IPS-NIHi7 (cell line): Measurements from ENCODE around the gene SRSF7.
"Not testable (repeated sequence)": the region's sequence is repeated elsewhere in the genome, so short reads cannot be mapped to it uniquely, and the experiment has no call there.

Experiments used
- DNase-seq: peaks from one replicate; pipeline ENCODE4 v3.0.0; 2012; ENCODE audit warnings: mixed read lengths; ENCODE audit errors: extremely low spot score

The SRSF7 gene

DNA sequence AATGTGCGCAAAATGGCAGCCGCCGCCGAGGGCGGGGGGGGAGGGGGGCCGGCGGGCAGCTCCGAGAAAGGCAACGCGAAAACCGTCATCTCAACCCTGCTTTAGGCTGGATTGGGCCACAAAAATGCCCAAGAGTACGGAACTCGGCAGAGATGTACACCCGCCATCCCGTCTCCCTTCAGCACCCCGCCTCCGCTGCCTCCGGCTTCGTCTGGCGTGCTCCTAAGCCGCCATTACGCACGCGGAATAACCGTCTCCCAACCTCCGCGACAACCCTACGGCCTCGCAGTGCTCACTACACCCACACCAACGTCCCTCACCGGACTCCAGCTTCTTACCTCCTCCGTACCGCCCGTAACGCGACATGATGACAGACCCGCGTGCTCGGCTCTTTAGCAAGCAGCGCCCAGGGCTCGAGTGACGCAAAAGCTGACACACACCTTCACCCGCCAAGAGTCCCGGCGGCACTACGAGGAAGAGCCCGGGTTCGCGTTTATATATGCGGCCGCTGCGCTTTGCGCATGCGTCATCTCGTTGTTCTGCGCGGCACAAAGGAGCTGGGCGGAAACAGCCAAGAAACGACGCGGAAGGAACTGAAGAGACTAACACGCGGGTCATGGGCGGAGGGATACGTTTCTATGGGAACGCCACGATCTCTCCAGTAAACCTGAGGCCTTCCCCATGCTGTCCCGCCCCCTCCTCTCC, at the start of gene SRSF7:
Gene SRSF7 (minus strand): TSS at position 471 of the 705 bp plus-strand sequence. CDS start 105 bp downstream, at position 366.
- DNase-seq: peak; percentile 99

DNA sequence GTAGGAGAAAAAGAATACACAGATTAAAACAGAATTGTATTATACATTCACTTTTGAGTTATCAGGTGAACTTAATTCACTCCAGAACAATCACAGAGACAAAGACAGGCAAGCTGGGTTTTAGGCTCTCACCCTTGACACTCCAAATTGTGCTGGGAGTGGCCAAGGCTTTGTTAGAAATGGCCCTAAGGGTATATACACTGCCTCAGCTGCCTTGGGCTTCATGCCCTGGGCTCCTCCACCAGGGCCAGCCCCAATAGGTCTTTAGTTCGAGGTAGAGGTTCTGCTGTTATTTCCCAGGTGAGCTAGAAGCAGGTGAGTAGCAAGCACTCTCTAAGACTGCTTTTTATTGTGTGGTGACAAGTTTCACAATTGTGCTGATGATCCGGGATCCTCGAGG, 46.8 kb upstream of the SRSF7 start:
- DNase-seq: no peak

DNA sequence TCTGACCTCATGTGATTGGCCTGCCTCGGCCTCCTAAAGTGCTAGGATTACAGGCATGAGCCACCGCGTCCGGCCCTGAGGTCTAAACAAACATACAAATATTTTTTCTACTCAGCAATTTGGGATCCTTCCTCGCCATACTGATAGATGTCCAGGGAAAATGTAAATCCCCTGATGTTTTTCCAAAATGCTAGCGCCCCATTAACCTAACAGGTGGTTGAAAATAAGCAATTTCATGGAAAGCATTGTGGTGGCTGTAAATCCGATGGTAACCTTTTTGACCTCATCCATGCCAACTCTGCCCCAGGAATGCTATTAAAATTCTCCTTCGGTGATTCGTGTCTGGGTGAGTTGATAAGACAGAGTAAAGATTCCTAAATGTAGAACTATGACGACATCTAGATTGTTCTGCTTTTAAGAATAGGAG, 46.1 kb upstream of the SRSF7 start:
- no peak for DNase-seq

DNA sequence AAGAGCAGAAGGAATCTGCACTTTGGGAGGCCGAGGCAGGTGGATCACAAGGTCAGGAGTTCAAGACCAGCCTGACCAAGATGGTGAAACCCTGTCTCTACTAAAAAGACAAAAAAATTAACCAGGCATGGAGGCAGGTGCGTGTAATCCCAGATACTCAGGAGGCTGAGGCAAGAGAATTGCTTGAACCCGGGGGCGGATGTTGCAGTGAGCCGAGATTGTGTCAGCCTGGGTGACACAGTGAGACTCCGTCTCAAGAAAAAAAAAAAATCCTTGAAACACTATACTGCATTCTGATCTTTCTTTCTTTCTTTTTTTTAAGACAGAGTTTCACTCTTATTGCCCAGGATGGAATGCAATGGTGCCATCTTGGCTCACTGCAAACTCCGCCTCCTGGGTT, 43.9 kb upstream of the SRSF7 start:
- not testable (repeated sequence) for DNase-seq

DNA sequence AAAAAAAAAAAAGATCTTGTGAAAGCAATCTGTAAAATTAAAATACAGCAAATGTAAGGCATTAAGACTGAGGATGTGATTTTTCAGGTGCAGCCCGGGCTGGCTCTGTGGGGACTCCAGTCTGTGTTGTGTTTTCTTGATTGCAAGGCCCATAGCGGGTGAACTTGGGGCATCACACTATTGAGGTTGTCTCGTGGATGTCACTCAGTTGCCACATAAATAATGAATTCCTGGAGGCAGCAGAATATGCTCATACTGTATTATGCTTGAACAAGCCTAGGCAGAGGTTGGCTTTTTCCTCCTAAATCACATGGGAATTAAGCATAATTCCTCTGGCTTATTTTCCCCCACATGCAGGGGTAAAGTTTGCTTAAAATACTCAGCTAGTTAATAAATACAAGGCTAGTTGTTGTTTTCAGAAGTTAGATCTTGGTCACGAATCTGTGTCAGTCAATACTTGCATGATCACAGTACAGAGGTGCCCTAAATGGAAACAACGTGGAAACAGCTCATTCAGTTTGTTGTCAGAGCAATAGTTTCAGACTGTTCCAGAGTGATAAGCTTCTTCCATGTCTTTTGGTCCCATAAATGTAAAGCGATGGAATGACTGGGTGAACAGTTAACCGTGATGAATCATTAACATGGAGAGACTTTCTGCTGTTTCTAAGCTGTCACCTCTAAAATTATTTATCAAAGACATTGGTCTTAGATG, 43.2 kb upstream of the SRSF7 start:
- no peak for DNase-seq

DNA sequence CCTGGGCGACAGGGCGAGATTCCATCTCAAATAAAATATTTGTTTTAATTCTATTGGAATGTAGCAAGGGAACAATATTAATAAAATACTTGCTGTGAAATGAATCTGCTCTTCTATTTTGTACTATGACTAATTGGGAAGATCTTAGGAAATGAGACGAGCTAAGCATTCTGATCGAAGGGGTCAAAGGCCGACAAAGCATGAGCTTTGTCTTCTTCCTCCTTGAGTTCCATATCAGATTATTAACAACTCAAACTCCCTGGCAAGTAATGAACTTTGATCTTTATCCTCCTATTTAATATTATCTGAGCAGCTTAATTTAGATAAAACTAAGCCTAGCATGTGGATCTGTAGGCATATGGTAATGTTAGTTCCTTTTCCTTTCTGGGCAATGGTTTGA, 42.4 kb upstream of the SRSF7 start:
- no peak for DNase-seq

DNA sequence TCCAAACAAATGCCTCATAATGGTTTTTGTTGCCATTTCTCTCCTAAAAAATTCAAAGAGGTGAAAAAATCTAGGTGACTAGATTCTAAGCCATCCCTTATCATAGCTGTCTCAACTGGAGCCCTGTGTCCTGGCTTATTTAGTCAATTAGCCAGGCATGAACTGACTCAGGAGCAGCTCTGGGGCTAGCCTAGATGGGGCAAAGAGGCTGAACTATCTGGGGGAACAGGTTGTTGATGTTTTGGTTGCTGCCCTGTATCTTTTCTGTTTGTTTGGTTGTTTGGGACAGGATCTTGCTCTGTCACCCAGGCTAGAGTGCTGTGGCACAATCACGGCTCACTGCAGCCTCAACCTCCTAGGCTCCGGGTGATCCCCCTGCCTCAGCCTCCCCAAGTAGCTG, 41.6 kb upstream of the SRSF7 start:
- DNase-seq: no peak

DNA sequence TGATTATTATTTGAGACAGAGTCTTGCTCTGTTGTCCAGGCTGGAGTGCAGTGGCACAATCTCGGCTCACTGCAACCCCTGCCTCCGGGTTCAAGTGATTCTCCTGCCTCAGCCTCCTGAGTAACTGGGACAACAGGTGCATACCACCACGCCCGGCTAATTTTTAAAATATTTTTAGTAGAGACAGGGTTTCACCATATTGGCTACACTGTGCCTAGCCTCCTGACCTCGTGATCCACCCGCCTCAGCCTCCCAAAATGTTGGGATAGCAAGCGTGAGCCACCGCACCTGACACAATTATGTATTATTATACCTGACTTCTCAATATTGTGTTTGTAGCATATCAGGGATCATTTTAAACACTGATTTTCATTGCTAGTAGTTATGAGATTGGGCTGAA, 41.2 kb upstream of the SRSF7 start:
- not testable (repeated sequence) for DNase-seq

DNA sequence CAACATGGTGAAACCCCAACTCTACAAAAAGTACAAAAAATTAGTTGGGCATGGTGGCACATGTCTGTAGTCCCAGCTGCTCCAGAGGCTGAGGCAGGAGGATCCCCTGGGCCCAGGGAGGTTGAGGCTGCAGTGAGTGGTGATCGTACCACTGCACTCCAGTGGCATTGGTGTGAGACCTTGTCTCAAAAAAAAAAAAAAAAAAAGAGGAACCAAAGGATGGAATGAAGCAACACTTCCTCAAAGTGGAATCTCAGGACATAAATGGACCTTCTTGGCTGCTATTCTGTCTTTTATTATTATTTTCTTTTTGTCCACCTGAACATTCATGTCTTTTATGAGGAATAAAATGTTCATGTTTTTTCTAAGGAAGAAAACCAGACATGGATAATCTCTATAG, 40.6 kb upstream of the SRSF7 start:
- no peak for DNase-seq

DNA sequence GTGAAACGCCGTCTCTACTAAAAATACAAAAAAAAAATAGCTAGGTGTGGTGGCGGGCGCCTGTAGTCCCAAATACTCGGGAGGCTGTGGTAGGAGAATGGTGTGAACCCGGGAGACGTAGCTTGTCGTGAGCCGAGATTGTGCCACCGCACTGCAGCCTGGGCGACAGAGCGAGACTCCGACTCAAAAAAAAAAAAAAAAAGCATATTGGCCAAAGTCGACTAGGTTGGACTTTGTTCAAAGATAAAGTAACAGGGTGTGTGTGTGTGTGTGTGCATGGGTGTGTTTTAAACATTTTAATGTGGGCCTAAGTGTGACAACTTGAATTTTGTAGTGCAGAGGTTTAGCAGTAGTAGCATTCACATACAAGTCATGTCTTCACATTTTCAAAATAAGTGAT, 38.5 kb upstream of the SRSF7 start:
- no peak for DNase-seq

DNA sequence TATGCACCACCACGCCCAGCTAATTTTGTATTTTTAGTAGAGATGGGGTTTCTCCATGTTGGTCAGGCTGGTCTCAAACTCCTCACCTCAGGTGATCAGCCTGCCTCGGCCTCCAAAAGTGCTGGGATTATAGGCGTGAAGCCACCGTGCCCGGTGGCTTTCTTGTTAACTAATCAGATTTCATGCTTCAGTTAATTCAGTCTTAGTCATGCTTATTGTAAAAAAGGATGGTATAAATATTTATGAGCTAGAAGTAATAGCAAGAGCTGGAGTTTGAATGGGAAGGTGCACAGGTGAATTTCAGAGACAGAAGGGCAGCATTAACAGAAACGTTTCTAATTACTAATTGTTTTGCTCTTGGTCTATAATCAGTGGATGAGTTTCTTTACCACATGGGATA, 37.1 kb upstream of the SRSF7 start:
- DNase-seq: no peak

DNA sequence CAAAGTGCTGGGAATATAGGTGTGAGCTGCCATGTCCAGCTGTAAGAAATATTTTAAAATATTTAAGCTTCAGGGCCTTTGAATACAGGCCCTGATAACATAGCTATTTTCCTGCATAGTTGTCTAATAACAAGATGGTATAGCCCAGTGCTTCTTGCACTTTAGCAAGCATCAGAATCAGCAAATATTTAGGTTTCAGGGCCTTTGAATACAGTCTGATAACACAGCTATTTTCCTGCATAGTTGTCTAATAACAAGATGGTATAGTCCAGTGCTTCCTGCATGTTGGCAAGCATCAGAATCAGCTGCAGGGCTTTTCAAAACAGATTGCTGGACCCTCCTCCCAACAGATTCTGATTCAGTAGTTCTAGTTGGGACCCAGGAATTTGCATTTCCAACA, 32.4 kb upstream of the SRSF7 start:
- DNase-seq: no peak

DNA sequence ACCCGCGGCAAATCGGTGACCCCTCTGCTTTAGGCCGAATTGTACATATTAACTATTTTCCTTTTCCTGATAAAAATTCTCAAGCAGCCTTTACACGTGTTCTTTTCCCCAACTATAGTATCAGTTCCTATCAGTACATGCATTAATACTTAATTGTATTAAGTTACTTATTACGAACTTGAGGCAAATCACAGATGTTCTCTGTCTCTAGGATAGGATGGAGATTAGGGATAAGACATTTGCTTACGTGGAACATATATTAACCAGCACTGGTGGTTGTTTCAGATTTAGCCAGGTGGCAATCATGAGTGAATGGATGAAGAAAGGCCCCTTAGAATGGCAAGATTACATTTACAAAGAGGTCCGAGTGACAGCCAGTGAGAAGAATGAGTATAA, 27.5 kb upstream of the SRSF7 start:
- DNase-seq: no peak

DNA sequence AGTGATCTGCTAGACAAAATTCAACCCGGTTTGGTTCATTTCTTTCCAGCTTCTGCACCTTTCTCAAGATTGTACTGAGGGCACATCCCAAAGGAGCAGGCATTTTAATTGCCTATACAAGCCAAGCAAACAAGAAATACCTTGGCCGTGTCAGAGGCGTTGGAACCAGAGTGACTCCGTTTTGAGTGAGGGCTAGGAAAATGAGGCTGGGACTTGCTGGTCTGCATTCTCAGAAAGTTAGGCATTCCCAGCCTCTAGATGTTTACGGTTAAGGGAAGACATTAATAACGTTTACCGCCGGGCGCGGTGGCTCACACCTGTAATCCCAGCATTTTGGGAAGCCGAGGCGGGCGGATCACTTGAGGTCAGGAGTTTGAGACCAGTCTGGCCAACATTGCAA, 25.4 kb upstream of the SRSF7 start:
- DNase-seq: no peak

DNA sequence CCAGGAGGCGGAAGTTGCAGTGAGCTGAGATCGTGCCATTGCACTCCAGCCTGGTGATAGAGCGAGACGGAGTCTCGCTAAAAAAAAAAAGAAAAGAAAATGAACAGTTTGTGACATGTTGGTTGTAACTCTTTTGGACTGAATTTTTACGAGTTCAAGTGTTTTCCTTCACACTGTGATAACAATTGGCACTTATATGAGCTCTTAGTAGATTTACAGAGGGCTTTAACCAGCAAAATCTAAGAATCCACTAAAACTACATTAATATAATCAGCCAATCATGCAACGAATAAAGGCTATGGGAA, 24.7 kb upstream of the SRSF7 start:
- DNase-seq: no peak

DNA sequence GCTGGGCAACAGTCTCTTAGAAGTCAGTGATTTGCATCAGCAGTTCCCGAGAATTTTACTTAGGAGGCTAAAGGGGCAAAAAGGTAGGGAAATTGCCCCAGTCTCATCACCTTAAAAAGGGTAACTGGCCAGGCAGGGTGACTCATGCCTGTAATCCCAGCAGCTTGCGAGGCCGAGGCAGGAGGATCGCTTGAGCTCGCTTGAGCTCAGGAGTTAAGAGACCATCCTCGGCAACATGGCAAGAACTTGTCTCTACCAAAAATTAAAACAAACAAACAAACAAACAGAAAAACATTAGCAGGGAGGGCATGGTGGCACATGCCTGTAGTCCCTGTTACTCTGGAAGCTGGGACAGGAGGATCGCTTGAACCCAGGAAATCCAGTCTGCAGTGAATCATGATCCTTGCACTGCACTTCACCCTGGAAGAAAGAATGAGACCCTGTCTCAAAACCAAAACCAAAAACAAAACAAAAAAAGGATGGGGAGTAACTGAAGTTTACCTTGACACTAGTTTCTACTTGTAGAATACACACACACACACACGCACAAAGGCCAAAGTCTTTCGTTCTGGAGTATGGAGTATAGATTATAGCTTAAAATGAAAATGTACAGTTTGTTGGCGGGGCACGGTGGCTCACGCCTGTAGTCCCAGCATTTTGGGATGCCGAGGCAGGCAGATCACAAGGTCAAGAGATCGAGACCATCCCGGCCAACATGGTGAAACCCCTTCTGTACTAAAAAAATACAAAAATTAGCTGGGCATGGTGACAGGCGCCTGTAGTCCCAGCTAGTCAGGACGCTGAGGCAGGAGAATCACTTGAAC, 24.1 kb upstream of the SRSF7 start:
- no peak for DNase-seq

DNA sequence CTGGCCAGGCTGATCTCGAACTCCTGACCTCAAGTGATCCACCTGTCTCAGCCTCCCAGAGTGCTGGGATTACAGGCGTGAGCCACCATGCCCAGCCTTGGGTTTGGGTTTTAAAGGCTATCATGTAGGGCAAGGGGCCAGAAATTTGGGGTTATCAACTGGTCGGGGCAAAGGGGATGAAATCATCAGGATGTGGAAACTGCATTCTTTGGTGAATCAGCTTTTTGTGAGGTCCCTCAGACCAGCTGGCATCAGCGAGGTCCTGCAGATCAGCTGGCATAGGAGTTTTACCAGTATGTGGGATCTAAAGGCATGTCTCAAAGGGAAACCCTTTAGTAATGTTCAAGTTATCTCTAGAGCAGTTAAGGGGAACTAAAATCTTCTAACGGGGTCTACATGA, 20.5 kb upstream of the SRSF7 start:
- no peak for DNase-seq

DNA sequence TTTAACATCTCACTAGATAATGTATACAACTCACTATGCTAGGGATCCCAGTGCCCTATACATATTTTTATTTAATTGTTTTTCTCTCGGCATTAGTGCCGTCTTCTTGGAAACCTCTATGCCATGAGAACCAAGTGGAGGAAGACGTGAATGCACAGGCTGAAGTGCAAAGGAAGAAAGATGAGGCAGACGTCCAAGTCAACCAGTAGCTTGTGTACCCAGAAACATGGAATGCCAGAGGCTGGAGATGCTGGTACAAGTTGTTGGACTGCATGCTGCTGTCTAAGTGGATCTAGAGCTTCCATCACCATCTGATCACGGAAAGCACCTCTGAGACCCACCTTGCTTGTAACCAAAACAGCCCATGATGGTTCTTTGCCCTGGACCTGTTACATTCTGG, 14.4 kb upstream of the SRSF7 start:
- DNase-seq: no peak

DNA sequence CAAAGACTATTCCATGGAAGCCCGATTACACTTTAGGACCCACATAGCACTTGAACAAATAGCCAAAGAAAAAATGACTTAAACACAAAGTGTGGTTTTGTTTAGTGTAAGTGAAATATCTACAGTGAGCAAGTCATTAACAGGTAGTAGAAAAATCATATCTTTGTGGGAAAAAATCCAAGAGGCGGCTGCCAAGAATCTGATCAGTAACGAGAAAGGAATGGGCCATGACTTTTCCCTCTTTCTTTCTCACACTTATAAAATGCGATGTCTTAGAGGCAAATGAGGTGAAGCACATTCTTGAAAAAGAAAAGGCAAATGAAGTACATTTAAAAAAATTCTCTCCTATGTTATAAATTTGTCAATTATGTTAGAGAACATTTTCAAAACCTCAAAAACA, 14.0 kb upstream of the SRSF7 start:
- no peak for DNase-seq

DNA sequence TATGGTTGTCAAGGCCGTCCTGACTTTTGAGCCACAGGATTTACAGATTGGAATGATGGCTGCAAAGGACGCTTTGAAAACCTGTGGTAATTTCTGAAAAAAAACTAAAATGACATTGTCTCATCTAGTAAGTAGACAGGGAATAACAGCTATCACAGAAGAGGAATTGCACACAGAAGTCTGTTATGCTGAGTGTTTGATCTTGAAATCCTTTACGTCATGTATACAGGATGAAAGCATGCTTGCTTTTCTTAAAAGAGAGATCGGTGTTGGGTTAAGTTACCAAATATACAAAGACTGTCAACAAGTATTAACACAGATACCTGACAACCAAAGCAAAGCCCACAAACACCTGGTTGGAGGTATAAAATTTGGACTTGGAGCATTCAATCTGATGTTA, 12.6 kb upstream of the SRSF7 start:
- no peak for DNase-seq

DNA sequence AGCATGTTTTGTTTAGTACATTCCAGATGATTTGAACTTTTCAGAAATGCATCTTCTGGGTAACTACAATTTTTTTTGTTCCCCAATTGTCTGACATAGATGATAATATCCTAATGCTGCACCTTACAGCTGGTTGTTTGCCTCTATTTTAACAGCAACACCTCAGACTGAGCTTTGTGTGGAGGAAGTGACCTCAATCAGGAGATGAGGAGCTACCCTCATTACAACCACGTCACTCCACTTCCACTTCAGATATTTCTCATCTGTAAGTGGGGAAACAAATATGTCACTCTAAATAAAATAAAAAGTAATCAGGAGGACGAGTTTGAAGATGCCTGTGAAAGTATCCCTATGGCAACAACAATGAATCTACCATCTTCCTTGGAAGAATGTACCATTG, 12.1 kb upstream of the SRSF7 start:
- DNase-seq: no peak

DNA sequence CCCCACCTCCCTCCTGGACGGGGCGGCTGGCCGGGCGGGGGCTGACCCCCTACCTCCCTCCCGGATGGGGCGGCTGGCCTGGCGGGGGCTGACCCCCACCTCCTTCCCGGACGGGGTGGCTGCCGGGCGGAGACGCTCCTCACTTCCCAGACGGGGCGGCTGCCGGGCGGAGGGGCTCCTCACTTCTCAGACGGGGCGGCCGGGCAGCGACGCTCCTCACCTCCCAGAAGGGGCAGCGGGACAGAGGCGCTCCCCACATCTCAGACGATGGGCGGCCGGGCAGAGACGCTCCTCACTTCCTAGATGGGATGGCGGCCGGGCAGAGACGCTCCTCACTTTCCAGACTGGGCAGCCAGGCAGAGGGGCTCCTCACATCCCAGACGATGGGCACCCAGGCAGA, 4.7 kb upstream of the SRSF7 start:
- DNase-seq: not testable (repeated sequence)

DNA sequence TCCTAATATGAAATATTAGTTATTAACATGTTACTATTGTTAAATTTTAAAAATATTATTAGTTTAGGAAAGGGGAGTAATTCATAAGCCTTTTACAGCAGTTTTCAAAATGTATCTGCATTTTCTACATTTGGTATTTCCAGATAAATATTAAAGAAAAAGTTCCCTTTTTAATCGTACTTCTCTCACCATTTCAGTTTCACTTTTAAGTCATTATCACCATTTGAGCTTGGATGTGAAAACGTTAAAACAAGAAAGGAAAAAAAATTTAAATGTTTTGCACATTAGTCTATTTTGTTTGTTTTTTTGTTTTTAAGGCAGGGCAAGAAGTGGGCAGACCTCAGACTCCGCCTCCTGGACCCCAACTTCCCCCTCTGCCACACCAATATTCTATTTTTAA, 3.3 kb upstream of the SRSF7 start:
- no peak for DNase-seq
